DMS114 treated with DMSO at 0.1 percent for 48 hours (cell line): ENCODE data around the gene GLYR1.

Experiments
- DNase-seq: peaks from one replicate; lab custom pipeline; 2025; ENCODE audit not compliant: unreplicated experiment; lab: John Stamatoyannopoulos, UW

The GLYR1 gene

DNA sequence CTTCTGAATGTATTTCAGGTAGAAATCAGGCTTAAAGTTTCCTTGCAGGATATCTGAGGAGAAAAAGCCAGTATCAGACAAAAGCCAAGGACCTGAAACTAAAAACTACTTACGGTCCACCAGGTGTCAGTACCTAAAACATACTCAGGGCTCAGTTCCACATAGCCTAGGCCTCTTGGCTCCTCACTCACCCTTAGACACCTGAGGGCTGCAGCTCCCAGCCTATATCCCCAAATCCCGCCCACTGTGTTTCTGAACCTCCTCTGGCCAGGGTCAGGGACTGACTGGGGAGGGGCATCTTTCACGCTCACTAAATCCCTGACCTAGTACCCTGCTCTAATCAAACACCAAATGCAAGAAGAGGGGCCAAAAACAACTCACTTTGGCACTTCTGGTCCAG, 35.8 kb downstream of the GLYR1 start:
- DNase-seq: no peak

DNA sequence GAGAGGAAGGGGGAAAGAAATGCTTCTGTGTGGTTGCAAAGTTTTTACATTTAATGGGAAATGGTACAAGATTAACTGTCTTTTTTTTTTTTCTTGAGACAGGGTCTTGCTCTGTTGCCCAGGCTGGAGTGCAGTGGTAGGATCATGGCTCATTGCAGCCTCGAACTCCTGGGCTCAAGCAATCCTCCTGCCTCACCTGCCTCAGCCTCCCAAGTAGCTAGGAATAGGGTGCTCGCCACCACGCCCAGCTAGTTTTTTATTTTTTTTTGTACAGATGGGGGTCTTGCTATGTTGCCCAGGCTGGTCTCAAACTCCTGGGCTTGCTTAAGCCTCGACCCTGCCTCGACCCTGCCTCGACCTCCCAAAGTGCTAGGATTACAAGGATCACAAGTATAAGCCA, 40.8 kb downstream of the GLYR1 start:
- no peak for DNase-seq

DNA sequence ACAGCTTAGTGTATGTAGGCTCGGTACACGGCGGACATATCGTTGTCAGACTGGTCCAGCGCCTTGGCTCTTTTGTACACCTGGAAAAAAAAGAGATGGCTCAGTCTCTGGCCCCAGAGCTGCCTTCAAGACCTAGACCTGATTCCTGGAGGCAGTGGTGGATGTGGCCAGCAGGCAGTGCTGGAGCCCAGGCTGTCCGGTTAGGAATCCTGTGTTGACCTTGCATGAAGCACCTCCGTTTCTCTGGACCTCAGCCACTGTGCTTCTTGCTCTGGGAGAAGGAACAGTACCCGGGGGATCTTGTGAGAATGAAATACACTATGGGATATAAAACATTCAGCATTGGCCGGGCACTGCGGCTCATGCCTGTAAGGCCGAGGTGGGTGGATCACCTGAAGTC, 41.9 kb downstream of the GLYR1 start:
- DNase-seq: no peak

DNA sequence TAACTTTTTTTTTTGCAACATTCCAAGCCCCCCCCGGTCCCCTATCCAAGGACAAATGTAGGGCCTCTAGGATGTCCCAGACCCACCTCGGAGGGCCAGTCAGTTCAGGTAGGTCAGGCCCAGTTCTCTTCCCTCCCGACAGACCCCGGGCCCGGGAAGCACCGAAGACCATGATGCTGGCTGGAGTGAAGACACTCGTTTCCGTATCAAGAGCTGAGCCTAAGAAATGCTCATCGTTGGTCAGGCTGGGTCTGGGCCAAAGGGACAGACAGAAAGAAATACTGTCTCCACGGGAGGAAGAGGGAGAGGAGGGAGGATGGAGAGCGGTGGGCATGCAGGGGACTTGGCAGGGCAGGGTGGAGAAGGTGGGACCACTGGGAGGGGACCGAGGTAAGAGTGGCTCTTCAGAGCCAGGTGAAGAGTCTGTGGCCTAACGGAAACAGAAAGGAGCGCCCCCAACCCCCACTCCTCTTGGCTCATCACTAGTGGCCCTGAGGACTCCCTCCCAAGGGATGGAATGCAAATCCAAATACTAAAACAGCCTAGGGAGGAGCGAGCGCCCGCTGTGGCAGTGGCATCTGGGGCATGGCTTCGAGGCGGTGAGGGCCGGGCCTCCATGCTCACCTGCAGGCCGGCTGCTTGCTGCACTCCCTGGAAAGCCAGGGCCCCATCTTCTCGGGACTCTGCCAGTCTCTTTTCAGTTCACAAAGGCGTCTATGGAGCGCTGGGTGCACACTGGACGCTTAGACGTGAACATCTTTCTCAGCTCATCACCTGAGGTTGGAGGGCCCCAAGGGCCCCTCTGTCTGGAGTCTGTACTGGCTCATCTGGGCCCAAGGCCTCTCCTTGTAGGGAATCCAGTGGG, 43.0 kb downstream of the GLYR1 start:
- no peak for DNase-seq

DNA sequence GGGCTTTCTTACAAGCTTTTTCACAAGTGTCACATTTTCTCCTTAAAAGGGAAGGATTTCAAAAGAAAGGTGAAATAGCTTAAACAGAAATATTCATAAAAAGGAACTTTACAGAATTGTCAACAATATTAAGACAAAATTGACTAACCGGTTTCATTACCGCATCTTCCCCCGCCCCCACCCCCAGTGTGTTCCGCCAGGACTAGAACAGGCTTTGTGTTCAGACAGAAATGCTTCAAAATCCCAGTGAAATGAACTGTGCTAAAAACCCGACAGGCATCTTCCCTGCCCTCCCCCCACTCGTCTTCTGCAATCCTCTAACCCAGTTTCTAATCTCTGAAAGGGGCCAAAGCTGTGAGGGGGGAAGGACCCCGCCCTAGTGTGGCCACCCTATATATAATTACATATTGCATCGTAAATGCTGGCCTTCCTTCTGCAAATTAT, 43.7 kb downstream of the GLYR1 start:
- DNase-seq: no peak

DNA sequence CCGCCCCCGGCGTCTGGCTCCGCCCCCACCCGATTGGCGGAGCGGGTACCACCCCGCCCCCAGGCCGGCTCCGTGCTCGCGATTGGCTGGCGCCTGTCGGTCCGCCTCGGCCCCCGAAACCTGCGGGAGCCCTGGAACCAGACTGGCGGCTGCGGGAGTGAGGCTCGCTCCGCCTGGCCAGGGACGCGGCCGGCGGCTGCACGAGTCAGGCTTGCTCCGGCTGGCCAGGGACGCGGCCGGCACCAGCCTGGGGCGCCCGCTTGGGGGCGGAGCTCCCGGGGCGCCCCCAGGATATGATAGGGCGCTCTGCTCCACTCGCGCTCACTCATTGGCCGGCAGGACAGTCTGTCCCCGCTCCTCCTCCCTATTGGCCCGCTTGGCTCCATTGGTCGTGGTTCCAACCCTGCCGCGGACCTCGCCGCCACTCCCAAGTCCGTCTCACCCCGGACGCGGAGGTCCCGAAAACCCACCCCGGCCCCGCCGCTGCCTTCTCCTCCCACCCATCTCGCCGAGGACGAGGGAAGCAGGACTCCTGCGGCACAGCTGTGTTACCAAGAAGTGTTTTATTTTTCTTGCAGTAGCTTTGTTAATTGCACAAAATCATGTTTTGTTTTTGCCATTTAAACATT, 44.3 kb downstream of the GLYR1 start:
- peak; percentile 87 for DNase-seq

DNA sequence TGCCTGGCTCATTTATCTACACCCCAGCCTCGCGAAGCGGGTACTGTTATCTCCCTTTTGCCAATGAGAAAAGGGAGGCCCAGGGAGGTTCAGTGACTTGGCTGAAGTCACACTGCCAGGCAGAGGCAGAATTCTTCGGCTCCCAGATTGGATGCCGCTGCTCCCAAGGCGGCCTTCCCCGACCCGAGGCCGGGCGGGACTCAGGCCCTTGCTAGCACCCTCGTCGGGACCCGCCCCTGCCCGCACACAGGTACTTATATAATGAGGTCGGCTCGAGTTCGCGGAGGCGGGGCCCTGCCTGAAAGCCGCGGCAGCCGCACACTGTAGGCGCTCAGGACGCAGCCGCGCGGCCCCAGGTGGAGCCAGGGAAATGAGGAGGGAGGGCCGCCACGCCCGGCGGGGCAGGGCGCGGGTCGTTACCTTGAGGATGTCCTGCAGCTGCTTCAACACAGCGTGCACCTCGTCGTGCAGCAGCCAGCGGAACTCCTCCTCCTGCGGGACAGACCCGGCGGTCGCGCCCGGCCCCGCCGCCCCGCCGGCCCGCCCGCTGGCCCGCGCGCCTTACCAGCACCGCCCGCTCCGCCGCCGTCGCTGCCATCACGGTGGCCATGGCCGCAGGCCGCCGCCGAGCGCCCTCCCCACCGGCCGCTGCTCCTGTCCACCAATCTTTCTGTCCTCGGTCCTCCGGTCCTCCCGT, 45.0 kb downstream of the GLYR1 start, which contains the start of gene ROGDI:
ROGDI (minus strand) TSS at position 672 of the 697 bp plus-strand sequence; CDS start at position 610, 62 bp downstream.
- DNase-seq: no peak

DNA sequence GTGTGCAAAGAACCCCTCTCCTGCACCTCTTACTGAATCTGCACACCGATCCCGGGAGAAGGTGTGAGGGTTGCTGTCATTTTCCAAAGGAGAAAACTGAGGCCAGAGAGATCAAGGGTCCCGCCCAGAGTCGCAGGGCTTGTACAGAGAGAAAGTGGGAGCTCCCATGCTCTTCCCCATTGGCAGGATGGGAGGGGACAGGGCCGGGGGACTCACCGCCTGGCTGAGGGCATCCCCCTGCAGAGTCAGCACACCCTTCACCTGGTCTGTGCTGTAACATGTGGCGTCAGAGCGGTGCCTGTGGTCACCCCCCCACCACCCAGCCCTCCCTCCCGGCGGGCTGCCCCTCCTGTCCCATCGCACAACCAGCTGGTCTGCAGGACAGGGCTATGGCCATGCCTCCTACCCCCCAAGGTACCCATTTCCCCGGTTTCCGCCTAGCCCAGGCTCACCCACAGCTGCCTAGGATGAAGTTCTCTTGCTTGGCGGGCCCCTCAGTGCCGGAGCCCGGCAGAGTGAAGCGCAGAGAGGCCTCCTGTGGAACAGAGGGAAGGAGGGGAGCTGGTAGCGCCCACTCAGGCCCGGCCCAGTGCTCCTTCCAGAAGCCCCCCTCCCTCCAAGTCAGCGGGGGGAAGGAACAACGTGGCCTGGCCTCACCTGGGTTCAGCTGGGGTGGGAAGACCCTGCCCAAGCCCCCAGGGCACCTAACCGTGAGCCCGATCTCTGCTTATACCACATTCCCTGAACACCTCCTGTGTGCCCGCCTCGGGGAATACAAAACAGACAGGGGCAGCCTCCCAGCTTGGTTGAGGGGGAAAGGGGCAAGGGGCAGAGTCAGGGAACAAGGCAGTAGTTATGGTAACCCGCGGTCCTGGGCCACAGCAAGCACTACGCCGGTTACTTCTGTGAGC, 45.8 kb downstream of the GLYR1 start:
- DNase-seq: no peak

DNA sequence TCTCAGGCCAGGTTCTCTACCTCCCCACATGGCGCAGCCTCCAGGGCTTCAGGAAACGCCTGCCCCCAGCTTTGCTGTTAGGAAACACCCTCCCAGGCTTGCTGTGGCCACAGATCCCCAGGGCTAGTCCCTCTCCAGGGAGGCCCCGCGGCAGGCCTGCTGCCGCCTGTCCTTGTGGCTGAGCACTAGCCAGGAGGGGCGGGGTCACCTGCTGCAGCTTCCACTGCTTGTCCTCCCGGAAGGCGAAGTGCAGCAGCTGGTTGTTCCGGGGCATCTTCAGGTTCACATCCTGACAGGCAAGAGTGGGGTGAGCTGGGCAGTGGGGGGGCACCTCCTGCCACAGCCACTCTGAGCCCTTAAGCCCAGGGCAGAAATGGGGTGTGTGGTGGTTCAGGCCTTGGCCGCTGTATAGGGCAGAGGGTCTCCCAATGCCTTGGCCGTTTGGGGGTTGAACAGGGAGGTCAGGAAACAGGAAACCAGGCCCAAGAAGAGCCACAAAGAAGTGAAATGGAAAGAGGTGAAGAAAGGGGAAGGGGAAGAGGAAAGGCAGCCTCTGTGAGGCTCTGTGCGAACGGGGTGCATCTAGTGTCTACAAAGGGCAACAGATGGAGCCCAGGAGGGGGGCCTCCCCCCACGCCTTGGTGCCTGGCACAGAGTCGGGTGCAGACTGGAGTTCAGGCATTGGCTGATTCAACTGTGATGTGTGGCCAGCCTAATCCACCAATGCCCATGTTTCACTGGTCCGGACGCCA, 46.6 kb downstream of the GLYR1 start:
- DNase-seq: no peak

DNA sequence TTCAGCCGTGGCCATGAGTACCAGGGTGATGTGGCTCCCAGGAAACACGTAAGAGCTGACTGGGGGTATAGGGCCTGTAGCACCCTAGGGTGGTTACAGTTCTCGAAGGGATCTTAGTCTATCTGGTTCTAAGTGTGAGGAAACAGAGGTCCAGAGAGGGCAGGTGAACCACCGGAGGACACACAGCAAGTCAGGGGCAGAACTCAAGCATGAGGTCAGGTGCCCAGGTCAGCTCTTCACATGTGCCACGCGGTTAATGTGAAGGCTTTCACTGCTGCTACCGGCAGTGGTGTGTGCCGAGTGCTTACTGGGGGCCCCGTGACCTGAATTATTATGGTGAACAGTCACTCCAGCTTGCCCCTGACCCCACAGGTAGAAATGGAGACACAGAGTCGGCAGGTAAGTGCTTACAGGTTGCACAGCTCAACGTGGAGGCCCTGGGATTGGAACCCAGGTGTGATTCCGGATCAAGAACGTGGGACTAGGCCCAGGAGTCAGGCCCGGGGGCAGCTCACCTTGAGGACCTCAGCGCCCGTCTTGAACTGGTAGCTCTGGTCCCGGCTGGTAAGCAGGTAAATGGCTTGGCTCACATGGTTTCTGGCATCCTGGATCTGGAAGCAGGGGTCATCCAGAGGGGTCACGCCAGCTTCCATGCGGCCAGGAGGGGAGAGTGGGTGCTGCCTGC, 47.8 kb downstream of the GLYR1 start:
- no peak for DNase-seq

DNA sequence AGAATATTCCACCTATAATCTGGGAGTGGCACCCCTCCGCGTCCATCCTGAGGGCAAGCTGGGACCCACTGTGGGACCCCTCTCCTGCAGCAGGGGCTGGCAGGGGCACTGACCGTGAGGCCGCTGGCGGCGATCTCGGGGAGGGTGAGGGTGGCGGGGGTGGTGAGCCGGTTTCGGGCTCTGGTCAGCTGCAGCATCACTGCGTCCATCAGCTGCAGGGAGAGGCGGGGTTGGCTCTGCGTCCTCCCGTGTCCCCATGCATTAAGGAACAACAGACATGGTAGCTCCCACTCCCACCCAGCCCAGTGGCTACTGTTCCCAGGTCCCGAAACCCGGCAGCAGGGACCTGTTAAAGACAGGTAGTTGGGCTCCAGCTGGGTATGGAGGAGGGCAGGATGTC, 48.6 kb downstream of the GLYR1 start:
- no peak for DNase-seq

DNA sequence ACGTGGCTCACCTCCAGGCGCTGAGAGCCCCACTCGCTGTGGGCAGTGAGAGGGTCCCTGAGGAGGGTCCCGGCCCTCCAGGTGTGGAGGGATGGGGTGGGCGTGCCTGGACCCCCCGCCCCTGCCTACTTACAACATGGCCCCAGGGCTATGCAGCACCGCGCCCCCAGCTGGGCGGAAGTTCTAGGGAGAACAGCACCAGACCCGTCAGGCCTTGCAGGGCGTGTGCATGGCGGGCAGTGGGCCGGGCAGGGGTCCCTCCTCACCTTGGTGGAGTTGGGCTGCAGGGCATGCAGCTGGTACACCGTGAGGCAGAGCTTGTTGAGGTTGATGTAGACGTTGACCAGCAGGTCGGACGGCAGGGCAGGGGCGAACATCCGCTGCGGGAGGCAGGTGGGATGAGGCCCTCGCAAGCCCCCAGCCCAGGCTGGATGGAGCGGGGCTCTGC, 49.3 kb downstream of the GLYR1 start:
- no peak for DNase-seq

DNA sequence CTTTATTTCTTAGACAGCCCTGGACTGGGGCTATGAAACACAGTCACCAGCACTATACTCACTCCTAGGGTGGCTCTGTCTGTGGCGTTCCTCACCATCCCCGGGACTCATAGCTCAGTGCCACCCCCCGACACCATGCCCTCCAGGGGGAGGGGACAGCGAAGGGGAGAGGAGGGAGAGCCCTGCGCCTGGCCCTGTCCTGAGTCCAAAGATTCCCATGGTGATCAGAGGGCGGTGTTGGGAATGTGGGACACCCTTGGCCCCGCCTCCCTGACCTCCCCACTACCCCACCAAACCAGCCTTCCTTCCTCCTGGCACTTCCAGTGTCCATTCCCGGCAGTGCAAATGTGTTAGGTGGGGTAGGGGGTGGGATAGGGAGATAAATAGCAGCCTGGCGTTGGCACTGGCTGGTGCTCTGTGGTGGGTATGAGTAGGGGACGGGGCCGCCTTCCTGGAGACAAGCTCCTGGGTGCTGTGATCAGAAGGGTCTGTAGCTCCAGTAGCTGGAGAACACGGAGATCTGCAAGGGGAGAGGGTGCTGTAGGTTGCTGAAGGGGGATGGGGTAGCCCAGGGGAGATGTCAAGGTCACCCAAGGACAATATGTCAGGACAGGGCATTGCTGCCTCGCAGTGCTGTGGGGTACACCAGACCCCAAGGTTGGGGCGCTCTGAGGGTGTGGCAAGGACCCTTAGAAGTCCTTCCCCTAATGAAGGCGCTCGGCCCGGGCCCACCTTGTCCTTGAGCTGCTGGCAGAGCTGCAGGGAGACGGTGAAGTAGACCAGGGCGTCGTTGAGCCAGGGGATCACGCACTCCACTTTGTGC, 49.9 kb downstream of the GLYR1 start:
- DNase-seq: no peak

DNA sequence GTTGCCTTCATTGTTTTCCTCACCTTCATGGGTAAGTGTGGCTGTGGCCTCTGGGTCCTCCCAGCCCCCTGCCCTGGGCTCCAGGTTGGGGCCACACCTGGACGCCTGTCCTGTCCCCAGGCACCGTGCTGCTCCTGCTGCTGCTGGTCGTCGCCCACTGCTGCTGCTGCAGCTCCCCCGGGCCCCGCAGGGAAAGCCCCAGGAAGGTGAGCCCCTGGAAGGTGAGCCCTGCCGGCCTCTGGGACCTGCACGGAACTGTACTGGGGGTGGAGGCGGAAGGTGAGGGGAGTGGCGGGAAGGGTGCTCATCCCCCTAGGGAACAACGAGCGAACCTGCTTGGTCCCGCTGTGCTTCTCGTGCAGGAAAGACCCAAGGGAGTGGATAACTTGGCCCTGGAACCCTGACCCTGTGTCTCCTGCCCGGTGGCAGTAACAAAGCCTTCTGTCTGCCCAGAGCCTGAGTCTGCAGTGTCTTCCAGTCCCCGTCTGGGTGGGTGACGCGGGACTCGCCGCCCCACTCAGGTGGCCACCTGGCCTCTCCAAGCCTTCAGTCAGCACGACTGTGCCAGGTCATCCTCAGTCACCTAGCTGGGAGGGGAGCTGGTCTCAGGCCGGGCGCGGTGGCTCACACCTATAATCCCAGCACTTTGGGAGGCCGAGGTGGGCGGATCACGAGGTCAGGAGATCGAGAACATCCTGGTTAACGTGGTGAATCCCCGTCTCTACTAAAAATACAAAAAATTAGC, 51.1 kb downstream of the GLYR1 start:
- DNase-seq: no peak

DNA sequence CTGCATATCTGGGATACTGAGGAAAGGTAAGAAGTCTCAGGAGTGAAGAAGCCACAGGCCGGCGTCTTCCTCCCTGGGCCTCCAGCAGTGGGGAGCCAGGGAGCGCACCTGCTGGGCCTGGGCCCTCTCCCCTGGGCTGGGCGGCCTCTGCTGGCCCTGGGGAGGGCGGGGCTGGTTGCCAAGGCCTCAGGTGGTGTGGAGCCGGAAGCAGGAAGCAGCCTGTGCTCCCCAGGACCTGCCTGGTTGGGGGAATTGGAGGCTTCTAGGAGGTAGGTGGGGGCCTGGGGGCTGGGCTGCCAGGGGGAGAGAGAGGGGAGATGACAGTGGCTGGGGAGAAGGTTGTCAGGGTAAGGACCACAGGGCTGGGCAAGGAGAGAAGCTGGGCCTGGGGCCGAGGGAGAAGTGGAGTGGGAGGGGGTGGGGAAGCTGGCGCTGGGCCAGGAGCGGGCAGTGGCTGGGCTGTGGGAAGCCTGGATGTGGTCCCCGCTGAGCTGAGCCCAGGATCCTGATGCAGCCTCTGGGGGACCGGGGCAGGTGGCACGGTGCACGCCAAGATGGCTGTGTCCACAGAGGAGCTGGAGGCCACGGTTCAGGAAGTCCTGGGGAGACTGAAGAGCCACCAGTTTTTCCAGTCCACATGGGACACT, 51.8 kb downstream of the GLYR1 start, which contains the start of gene SMIM22:
SMIM22 (plus strand) TSS at position 189 of the 647 bp plus-strand sequence; CDS start at position 555, 366 bp downstream.
- no peak for DNase-seq

DNA sequence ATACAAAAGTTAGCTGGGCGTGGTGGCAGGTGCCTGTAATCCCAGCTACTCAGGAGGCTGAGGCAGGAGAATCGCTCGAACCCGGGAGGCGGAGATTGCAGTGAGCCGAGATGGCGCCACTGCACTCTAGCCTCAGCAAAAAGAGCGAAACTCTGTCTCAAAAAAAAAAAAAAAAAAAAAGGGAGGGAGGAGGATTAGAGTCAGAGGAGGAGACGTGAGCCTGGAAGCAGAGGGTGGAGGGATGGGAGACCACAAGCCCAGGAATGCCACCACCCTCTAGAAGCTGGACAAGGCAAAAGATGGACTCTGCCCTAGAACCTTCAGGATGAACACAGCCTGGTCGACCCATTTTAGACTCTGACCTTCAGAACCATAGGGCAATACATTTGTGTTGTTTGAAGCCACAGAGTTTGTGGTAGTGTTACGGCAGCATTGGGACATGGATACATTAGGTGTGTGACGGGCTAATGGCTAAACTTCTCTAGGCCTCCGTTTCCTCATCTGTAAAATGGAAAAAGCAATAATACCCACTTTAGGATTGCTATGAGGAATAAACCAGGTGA, 54.1 kb downstream of the GLYR1 start:
- no peak for DNase-seq

DNA sequence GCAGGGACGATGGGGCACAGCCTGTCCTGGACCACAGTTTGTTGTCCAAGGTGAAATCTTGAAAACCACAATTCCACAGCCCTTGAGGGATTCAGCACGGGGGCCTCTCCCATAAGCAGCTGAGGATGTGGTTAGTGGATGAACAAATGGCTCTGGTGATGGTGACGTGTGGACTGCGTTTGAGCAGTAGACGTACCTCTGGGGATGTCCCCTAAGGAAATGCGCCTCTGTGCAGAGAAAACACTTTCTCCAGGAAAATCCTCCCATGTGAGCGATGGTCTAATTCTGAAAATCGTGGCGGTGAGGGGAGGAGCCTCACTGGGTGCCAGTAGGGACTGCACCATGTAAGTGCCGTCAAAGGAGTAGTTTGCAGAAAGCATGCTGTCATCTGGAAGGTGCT, 56.2 kb downstream of the GLYR1 start:
- no peak for DNase-seq
